Fibroblast of villous mesenchyme (primary cell): Measurements from ENCODE around the gene ITPRID2. TPM values are rescaled to one million over a fixed set of nuclear protein-coding genes. Genes with fewer than 3 reads are reported as not detected.

ENCODE experiments used
- DNase-seq: peaks from one replicate; pipeline ENCODE4 v3.0.0-alpha.2; 2010; ENCODE audit warnings: low read depth
- H3K4me3 ChIP-seq: 2 replicates; pipeline ENCODE4 v1.5.1; 2011; ENCODE audit warnings: low read depth, mild to moderate bottlenecking, low read length
- CTCF ChIP-seq: IDR thresholded peaks from 2 replicates; pipeline ENCODE4 v1.5.1; 2012; ENCODE audit warnings: low read depth, mild to moderate bottlenecking, low read length; ENCODE audit not compliant: insufficient read depth
- total RNA-seq: library from RNA; depleted of rRNA; stranded (reverse); fragments of >200 nt; gene quantifications from 2 replicates; pipeline ENCODE4 v1.2.3, GENCODE V29; 2012

ITPRID2 gene
- total RNA-seq, 1 donor = 301 TPM

- no peak for DNase-seq
- no peak for TF ChIP-seq CTCF
- no peak overlapping the region for H3K4me3 ChIP-seq
These were observed 32.8 kb downstream of the ITPRID2 start for GRCh38 chr2:181924336-181924735.

GRCh38 chr2:181934694-181935093, 43.2 kb downstream of the ITPRID2 start:
- no peak overlapping the region for H3K4me3 ChIP-seq
- no peak for TF ChIP-seq CTCF
- no peak for DNase-seq

- H3K4me3 ChIP-seq = no peak overlapping the region
- no peak for TF ChIP-seq CTCF
- DNase-seq = peak; percentile 33
These were observed 45.9 kb downstream of the ITPRID2 start for GRCh38 chr2:181937473-181937872.

- peak; percentile 12 for DNase-seq
- TF ChIP-seq CTCF = no peak
- H3K4me3 ChIP-seq = no peak overlapping the region
These were observed 52.0 kb downstream of the ITPRID2 start for GRCh38 chr2:181943411-181944124.

GRCh38 chr2:181944164-181944913, 52.8 kb downstream of the ITPRID2 start:
- no peak overlapping the region for H3K4me3 ChIP-seq
- TF ChIP-seq CTCF = no peak
- DNase-seq = no peak

- TF ChIP-seq CTCF = no peak
- DNase-seq = no peak
- no peak overlapping the region for H3K4me3 ChIP-seq
These were observed 53.4 kb downstream of the ITPRID2 start for GRCh38 chr2:181944914-181945291.
